ENCODE measurements around the gene PTHLH.

- TF ChIP-seq CTCF (IDR thresholded peaks at IDR 0.05) = no peak
- TF ChIP-seq EZH2 (IDR thresholded peaks at IDR 0.05; ENCODE audit: borderline replicate concordance, insufficient read depth, low read depth, low read length, poor library complexity, severe bottlenecking) = no peak
These were observed 2.2 kb upstream of the PTHLH start for GRCh38 chr12:27974735-27975221.

Data from B cell (primary cell).